AG09319 (cell line): Measurements from ENCODE around the gene OTOG.

Experiments
- DNase-seq: peaks from one replicate; pipeline ENCODE4 v3.0.0-alpha.2; 2010; ENCODE audit warnings: low read depth; ENCODE audit errors: extremely low read depth
- CTCF ChIP-seq: IDR thresholded peaks from 2 replicates; pipeline ENCODE4 v1.5.1; 2011; ENCODE audit warnings: low read depth, mild to moderate bottlenecking, inconsistent platforms, low read length, moderate library complexity

Gene OTOG

GRCh38 chr11:17645190-17645970 is 98.3 kb downstream of the OTOG start:
- DNase-seq: no peak
- TF ChIP-seq CTCF: no peak

- no peak for TF ChIP-seq CTCF
- DNase-seq: no peak
Measured at GRCh38 chr11:17646451-17647145, 99.5 kb downstream of the OTOG start.

GRCh38 chr11:17648528-17648927 is 101.5 kb downstream of the OTOG start:
- no peak for DNase-seq
- no peak for TF ChIP-seq CTCF

- TF ChIP-seq CTCF: no peak
- DNase-seq: no peak
Measured at GRCh38 chr11:17649261-17649660, 102.2 kb downstream of the OTOG start.

GRCh38 chr11:17649696-17650095 is 102.6 kb downstream of the OTOG start:
- DNase-seq: no peak
- no peak for TF ChIP-seq CTCF

- no peak for DNase-seq
- no peak for TF ChIP-seq CTCF
Measured at GRCh38 chr11:17650127-17650911, 103.3 kb downstream of the OTOG start.

GRCh38 chr11:17651061-17651460 is 104.0 kb downstream of the OTOG start:
- DNase-seq: no peak

More at GRCh38 chr11:17651061-17651460, 104.0 kb downstream of the OTOG start:
- TF ChIP-seq CTCF: no peak
